CD4-positive, alpha-beta T cell treated with Interleukin-4 for 4 hours (primary cell): ENCODE measurements around the gene COL23A1.

Source experiments
- DNase-seq: peaks from one replicate; pipeline ENCODE4 v3.0.0-alpha.2; 2020

Gene COL23A1

GRCh38 chr5:178453224-178453623, 137.0 kb downstream of the COL23A1 start:
- no peak for DNase-seq

- no peak for DNase-seq
Measured at GRCh38 chr5:178450121-178451028, 139.8 kb downstream of the COL23A1 start.

DNA sequence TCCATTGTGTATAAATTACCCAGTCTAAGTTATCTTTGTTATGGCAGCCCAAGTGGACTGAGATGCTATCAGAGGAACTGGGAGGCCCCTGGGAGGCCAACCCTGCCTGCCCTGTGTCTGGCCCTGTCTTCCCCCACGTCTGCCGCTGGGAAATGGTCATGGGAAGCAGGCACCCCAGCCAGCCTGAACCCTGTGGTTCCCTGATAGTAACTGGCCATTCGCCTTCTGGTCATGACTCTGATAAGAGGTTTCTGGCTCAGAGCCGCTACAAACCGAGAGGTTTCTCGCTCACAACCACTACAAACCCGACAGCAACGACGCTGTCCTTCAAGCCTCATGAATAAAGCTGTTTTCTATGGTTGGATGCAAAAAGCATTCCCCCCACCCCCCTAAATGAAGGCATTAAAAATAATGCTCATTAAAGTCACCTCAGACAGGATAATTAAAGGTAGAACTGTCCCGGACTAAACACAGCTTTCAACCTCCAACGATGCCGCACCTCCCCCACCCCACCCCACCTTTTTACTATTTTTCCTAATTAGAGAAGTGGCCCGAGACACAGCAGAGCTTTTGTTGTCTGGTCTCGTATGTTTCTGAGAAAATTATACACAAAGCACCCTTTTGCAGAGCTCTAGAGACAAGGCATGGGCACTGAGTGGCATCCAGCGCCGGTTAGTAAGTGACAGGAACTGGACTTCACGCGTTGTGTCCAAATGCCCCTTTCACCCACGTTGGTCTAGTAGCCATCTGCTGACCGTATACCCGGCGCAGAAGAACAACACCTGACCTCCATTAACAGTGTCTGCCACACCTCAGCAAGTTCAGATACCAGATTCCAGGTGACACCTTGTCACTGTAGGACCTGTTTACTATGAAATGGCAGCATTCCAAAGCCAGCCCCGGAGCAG, 140.8 kb downstream of the COL23A1 start:
- DNase-seq = no peak

- no peak for DNase-seq
Measured at GRCh38 chr5:178445534-178445933, 144.7 kb downstream of the COL23A1 start.

GRCh38 chr5:178442405-178443257, 147.6 kb downstream of the COL23A1 start:
- no peak for DNase-seq

DNA sequence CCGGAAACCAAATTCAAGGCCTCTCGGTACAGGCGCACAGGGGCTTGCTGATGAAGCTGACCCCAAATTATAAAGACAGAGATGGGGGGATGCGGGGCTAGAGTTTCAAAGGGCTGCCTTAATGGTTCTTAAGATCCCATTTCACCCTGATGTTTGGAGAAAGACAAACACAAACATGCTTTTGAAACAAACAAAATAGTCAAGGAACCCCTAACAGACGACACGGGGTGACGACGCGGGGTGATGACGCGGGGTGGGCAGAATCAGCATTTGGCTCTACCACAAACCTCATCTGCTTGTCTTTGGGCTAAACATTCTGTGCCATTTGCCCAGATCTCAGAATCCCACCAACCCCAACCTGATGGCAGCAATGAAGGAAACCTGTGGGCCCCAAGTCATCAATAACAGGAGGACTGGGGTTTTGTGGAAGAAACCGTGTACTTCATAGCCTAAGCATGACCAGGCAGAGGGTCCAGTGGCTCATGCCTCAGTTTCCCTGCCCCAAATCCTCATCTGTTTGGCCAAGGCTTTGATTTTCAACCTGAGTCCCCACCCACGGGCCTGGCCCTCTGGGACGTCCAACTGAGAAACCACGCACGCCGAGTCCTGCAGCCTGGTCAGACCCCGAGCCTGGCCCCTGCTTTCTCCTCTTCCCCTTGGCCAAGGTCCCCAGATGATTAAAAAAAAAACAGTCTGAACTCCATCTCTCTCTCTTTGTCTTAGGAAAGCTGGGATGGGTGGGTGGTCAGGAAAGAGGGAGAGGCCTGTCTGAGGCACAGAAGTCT, 148.5 kb downstream of the COL23A1 start:
- DNase-seq = no peak

- DNase-seq = no peak
Measured at GRCh38 chr5:178440181-178440580, 150.0 kb downstream of the COL23A1 start.

GRCh38 chr5:178439493-178440180, 150.6 kb downstream of the COL23A1 start:
- no peak for DNase-seq

DNA sequence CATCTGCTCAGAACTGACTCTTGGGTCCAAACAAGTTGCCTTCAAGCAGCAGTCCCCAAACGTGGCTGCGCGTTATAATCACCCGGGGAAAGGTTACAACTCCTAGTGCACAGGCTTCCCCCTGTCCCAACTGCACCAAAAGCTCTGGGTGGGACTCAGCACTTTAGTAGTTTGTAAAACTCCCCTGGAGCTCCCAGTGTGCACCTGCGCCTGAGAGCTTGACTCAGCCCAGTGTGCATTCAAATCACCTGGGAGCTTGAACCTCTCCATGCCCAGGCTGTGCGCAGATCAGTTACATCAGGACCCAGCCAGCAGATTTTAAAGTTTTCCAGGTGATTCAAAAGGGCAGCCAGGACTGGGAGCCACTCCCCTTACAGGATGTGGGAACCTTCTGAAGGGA, 151.4 kb downstream of the COL23A1 start:
- DNase-seq = no peak

GRCh38 chr5:178437386-178438075, 152.7 kb downstream of the COL23A1 start:
- DNase-seq = no peak

DNA sequence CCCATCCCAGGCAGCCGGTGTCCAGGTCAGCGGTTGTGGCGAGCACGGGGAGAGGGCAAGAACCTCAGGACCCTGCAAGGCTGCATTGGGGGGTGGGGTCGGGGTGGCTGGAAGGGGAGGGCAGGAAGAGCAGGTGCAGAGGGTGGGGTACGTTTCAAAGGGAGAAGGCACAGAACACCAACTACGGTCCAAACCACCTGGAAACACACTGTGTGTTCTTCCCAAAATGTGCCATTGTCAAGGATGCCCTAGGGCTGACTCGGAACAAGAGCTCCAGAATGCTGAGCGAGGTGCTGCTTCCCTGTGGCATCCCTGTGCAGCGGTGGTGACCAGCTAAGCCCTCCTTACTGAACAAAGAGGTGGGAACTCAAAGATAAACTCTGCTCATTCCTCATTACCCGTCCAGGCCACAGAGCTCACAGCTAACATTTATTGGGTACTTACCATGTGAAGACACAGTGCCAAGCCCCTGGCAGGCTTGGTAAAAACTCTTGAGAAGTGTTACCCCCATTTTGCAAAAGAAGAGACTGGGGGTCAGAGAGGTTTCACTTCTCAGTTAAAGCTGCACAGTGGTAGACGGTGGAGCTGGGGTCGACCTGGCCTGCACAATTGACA, 153.8 kb downstream of the COL23A1 start:
- DNase-seq = no peak

GRCh38 chr5:178435321-178436238, 154.6 kb downstream of the COL23A1 start:
- DNase-seq = no peak

DNA sequence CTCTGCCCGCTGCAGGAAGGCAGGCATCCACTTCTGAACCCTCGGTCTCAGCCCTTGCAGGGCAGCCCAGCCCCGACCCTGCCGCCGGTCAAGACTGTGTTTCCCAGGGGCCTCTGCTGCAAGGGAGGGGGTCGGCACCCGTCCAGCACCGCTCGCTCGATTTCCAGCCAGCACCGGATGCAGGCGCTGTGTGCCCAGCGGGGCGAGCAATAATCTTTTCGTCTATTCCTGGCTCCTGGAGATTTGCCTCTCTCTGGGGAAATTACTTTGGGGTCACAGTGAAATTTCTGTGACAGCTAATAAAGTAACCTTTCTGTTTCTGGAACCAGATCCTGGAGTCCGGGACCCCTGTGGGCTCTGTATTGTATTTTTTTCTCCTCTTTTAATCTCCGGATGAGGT, 155.3 kb downstream of the COL23A1 start:
- DNase-seq = no peak

- no peak for DNase-seq
Measured at GRCh38 chr5:178434016-178434761, 156.0 kb downstream of the COL23A1 start.

GRCh38 chr5:178433273-178433775, 156.9 kb downstream of the COL23A1 start:
- DNase-seq = no peak

GRCh38 chr5:178432421-178433272, 157.5 kb downstream of the COL23A1 start:
- no peak for DNase-seq

- no peak for DNase-seq
Measured at GRCh38 chr5:178431782-178432165, 158.4 kb downstream of the COL23A1 start.
